Dendritic cell treated with granulocyte-macrophage colony-stimulating factor and Interleukin-4, amounts not matched to agents 40 ng/mL and 50 ng/mL, for 4 days (primary cell): ENCODE data around the gene ULK4.
"Not testable (repeated sequence)": the region's sequence is repeated elsewhere in the genome, so short reads cannot be mapped to it uniquely, and the experiment has no call there.

Experiments
- H3K27ac Mint-ChIP-seq: one replicate; pipeline ENCODE4 v1.8.0; 2022; ENCODE audit warnings: mild to moderate bottlenecking, mixed read lengths
- H3K27me3 Mint-ChIP-seq: one replicate; pipeline ENCODE4 v1.8.0; 2022; ENCODE audit warnings: mild to moderate bottlenecking, mixed read lengths
- H3K36me3 Mint-ChIP-seq: one replicate; pipeline ENCODE4 v1.8.0; 2022; ENCODE audit warnings: low read depth, mixed read lengths
- H3K4me1 Mint-ChIP-seq: one replicate; pipeline ENCODE4 v1.8.0; 2022; ENCODE audit warnings: low read depth, mixed read lengths
- H3K4me3 Mint-ChIP-seq: one replicate; pipeline ENCODE4 v1.8.0; 2022; ENCODE audit warnings: mild to moderate bottlenecking, moderate library complexity, mixed read lengths
- H3K9me3 Mint-ChIP-seq: one replicate; pipeline ENCODE4 v1.8.0; 2022; ENCODE audit warnings: mixed read lengths
- intact Hi-C: fragments of 100-400 bp; cut with micrococcal nuclease; formaldehyde crosslinking; loops from one replicate; pipeline ENCODE4 v1.15.0; 2022

The ULK4 gene

DNA sequence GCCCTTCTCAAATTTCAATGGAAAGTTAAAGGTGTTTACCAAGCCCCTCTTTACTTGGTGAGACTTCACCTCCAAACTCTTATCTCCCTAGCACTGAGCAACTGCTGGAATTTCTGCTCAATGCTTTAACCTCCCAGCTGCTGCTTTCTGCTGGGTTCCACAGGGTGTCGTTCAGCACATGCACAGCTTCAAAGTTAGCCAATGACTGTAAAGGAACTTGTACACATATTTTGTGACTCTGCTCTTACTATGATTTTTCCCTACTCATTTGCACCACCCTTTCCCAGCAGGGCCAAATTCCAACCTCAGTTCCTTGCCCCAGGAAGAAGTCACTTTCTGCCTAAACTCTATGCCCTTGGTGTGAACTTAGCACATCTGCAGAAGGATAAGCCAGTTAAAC, 89.7 kb downstream of the ULK4 start:
- Mint-ChIP-seq H3K4me1 (no peaks in the 10 kb centered on the region), H3K36me3 (peaks cover 6% of the 10 kb centered on the region), H3K27ac (no peak overlapping the region), H3K4me3 (no peak overlapping the region), H3K27me3 (no peaks in the 10 kb centered on the region), H3K9me3 (peaks cover 17% of the 10 kb centered on the region)
- intact Hi-C loops, result loop anchor here (10.0 kb wide), 1 partner anchor 1687 kb away; no protein-coding TSS in a partner anchor

DNA sequence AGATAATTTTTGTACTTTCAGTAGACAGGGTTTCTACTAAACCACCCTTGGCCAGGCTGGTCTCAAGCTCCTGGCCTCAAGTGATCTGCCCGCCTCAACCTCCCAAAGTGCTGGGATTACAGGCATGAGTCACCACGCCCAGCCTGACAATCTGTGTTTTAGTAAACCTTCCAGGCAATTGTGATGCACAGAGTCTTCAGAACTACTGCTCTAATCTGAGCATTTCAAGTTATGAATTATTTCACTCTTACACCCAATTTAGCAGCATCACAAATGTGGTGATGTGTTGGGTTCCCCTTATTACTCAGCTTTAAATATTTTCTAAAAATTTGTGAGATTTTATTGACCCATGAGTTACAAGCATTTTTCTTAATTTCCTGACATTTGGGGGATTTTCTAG, 94.4 kb downstream of the ULK4 start:
- peaks cover 25% of the 10 kb centered on the region for H3K9me3 Mint-ChIP-seq
- H3K27ac Mint-ChIP-seq, result no peak overlapping the region
- no peaks in the 10 kb centered on the region for H3K27me3 Mint-ChIP-seq
- intact Hi-C loops, result no loop called here
- no peak overlapping the region for H3K4me3 Mint-ChIP-seq
- H3K36me3 Mint-ChIP-seq, result peaks cover 6% of the 10 kb centered on the region
- no peaks in the 10 kb centered on the region for H3K4me1 Mint-ChIP-seq

DNA sequence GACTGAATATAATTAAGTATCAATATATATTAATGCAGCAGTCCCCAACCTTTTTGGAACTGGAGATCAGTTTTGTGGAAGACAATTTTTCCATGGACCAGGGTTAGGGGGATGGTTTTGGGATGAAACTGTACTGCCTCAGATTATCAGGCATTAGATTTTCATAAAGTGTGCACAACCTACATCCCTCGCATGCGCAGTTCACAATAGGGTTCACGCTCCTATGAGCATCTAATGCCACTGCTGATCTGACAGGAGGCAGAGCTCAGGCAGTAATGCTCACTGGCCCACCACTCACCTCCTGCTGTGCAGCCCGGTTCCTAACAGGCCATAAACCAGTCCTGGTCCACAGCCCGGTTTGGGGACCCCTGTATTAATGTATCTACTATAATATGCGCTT, 95.6 kb downstream of the ULK4 start:
- no peak overlapping the region for H3K4me3 Mint-ChIP-seq
- H3K9me3 Mint-ChIP-seq, result peaks cover 25% of the 10 kb centered on the region
- H3K27me3 Mint-ChIP-seq, result no peaks in the 10 kb centered on the region
- intact Hi-C loops, result no loop called here
- H3K27ac Mint-ChIP-seq, result no peak overlapping the region
- H3K4me1 Mint-ChIP-seq, result no peaks in the 10 kb centered on the region
- H3K36me3 Mint-ChIP-seq, result peaks cover 6% of the 10 kb centered on the region

DNA sequence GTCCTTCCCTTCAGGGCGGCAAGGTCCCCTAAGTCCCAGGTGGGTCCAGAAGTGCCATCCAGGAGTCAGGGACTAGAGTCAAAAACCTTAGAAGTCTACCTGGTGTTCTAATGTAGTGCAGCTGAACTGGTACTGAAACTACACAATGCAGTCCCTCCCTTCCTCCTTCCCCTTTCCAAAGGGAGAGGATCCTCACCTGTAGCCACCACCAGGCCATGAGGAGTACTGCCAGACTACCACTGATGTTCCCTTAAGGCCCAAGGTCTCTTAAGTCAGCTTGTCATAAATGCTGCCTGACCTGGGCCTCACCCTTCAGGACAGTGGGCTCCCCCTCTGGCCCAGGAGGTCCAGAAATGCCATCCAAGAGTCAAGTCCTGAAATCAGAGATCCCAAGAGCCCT, 98.9 kb downstream of the ULK4 start:
- Mint-ChIP-seq H3K4me1 (no peaks in the 10 kb centered on the region), H3K27ac (no peak overlapping the region), H3K9me3 (peaks cover 20% of the 10 kb centered on the region), H3K4me3 (no peak overlapping the region), H3K27me3 (no peaks in the 10 kb centered on the region), H3K36me3 (no peaks in the 10 kb centered on the region)
- intact Hi-C loops, result no loop called here

DNA sequence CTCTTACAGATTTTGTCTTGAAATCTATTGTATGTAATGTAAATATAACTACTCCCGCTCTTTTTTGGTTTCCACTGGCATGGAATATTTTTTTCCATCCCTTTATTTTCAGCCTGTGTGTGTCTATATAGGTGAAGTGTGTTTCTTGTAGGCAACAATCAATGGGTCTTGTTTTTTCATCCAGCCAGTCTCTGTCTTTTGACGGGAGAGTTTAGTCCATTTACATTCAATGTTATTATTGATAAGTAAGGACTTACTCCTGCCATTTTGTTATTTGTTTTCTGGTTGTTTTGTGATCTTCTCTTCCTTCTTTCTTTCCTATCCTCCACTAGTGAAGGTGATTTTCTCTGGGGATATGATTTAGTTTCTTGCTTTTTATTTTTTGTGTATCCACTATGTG, 101.4 kb downstream of the ULK4 start:
- H3K36me3 Mint-ChIP-seq, H3K27me3 Mint-ChIP-seq, H3K27ac Mint-ChIP-seq, intact Hi-C loops, H3K4me3 Mint-ChIP-seq, H3K4me1 Mint-ChIP-seq: not testable (repeated sequence)
- peaks cover 20% of the 10 kb centered on the region for H3K9me3 Mint-ChIP-seq

DNA sequence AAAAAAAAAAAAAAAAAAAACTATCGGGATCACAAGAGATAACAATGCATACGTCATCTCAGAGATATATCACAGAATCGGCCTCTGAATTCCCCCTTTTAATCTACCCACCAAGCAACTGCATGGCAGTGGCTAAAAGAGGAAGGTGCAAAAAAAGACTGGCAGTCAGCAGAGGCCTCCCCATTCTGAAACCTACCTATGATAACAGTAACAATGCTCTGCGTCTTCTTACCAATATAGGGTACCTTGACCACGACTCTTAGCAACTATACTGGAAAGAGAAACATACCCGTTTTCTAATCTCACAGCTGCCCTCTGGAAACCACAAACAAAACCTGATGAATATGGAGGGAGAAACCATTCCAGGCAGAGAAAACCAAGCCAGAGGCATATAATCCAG, 106.9 kb downstream of the ULK4 start:
- H3K4me3 Mint-ChIP-seq, result no peak overlapping the region
- H3K27me3 Mint-ChIP-seq, result no peaks in the 10 kb centered on the region
- no peaks in the 10 kb centered on the region for H3K36me3 Mint-ChIP-seq
- H3K27ac Mint-ChIP-seq, result no peak overlapping the region
- intact Hi-C loops, result no loop called here
- H3K4me1 Mint-ChIP-seq, result no peaks in the 10 kb centered on the region
- H3K9me3 Mint-ChIP-seq, result peaks cover 7% of the 10 kb centered on the region

DNA sequence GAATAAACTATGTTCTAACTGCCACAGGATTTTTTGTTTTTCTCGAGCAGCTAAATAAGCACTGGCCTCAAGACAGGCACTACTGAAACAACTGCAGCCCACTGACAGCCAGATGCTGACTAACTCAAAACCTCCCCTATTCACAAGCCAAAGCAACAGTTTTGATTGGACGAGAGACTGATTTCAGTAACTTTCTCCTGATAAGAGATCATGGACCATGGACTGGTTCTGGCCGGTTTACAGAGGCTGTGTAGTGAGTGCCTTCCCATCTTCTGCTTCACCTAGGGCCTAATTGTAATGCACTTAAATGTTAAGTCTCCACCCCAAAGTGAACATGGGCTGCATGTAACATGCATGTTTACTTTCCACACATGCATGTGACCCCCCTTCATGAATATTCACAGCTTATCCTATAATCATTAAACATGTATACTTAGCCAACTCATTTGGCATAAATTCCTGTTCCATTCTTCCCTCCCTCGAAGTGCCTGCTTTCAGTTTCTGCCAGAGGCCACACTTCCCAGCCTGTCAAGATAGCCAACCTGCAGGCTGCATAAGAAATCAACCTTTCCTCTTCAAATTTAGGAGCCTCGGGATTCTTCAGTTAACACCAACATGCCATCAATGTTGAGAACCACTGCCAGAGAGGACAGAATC, 108.2 kb downstream of the ULK4 start:
- Mint-ChIP-seq H3K9me3 (peaks cover 7% of the 10 kb centered on the region), H3K36me3 (no peaks in the 10 kb centered on the region), H3K27ac (no peak overlapping the region), H3K4me3 (no peak overlapping the region), H3K4me1 (no peaks in the 10 kb centered on the region), H3K27me3 (no peaks in the 10 kb centered on the region)
- intact Hi-C loops, result no loop called here

DNA sequence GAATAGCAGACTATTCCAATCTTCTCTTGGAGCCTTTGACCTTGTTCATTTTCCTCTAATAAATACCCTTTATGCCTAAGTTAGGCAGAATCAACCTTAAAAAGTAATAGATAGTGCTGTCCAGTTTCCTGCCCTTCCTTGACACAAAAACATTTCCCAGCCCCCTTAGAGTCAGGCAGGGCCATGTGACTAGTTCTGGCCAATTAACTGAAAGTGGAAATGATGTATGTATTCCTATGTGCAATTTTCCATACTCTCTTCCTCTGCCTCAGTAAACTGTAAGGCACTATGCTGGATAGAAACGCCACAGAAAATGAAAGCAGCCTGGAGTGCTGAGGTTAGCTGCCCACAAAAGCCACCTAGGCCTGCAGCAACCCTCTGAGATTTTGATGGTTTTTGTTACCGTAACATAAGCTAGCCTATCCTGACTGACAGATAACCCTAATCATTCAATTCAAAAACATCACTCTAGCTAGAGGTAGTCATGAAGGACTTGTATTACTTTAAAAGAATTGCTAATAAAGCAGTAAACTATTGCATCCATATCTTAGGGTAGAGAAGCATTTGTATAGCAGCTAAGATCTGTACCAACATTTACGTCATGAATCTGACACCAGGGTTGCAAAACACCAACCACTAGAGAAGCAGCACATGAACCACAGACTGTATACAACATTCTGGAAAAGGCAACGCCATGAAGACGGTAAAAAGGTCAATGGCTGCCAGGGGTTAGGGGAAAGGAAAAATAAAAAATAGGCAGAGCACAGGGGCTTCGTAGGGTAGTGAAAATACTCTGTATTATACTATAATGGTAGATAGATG, 112.9 kb downstream of the ULK4 start:
- H3K27me3 Mint-ChIP-seq, result no peaks in the 10 kb centered on the region
- no peak overlapping the region for H3K27ac Mint-ChIP-seq
- no peaks in the 10 kb centered on the region for H3K4me1 Mint-ChIP-seq
- H3K9me3 Mint-ChIP-seq, result peaks cover 7% of the 10 kb centered on the region
- intact Hi-C loops, result no loop called here
- no peaks in the 10 kb centered on the region for H3K36me3 Mint-ChIP-seq
- no peak overlapping the region for H3K4me3 Mint-ChIP-seq

DNA sequence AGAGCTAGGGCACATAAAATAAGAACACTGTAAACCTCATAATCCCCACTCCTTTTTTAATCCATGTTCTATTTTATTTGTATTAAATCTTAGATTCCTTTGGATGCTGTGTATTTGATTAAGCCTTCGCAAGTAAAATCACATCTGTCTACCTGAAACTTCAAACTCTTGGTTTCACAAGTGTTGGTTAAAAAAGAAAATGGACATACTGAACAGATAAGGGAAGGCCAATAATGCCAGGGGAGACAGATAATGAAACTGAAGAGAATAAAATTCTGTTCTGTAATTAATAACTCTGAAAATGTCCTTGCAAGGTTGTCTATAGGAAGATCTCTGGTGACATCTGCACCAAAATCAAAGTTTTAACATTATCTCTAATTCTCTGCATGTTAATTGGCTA, 114.2 kb downstream of the ULK4 start:
- H3K9me3 Mint-ChIP-seq, result peaks cover 18% of the 10 kb centered on the region
- H3K27ac Mint-ChIP-seq, result no peak overlapping the region
- H3K4me1 Mint-ChIP-seq, result no peaks in the 10 kb centered on the region
- H3K27me3 Mint-ChIP-seq, result no peaks in the 10 kb centered on the region
- intact Hi-C loops, result no loop called here
- H3K36me3 Mint-ChIP-seq, result no peaks in the 10 kb centered on the region
- no peak overlapping the region for H3K4me3 Mint-ChIP-seq

DNA sequence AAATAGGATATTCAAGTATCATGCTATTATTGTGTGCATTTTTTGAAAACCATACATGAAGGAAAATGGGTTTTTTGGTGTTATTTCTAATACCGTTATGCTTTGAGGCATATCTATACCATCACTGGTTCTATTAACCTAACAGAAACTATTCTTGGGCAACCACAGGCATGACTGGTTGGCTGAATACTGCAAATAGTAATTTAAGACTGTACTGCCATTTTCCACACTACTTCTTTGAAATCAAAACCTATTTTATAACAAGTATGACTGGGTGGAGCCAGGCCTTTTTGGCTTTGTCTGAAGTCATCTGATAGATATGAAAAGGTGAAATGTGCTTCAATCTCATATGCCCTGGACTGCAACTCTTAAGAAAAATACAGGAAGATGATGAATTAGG, 115.1 kb downstream of the ULK4 start:
- H3K4me3 Mint-ChIP-seq, result no peak overlapping the region
- no peaks in the 10 kb centered on the region for H3K36me3 Mint-ChIP-seq
- H3K27me3 Mint-ChIP-seq, result no peaks in the 10 kb centered on the region
- intact Hi-C loops, result no loop called here
- peaks cover 26% of the 10 kb centered on the region for H3K9me3 Mint-ChIP-seq
- H3K27ac Mint-ChIP-seq, result no peak overlapping the region
- H3K4me1 Mint-ChIP-seq, result no peaks in the 10 kb centered on the region

DNA sequence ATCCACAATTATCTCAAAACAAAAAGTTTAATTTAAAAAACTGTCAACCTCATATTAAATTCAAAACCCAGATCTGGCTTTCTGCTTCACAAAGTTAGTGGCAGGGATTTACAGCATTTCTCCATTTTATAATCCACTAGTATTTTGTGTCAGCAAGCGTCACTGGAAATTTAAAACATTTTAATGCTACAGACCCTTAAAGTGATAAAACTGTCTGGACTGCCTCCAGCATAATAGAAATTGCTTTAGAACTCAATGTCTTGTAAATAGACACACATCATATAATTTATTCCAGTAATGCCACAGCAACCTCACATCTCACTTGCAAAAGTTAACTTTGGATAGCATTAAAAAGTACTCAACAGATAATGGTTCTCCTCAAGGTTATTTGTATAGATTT, 116.1 kb downstream of the ULK4 start:
- no peak overlapping the region for H3K27ac Mint-ChIP-seq
- H3K4me1 Mint-ChIP-seq, result no peaks in the 10 kb centered on the region
- intact Hi-C loops, result no loop called here
- H3K9me3 Mint-ChIP-seq, result peaks cover 27% of the 10 kb centered on the region
- no peaks in the 10 kb centered on the region for H3K36me3 Mint-ChIP-seq
- H3K27me3 Mint-ChIP-seq, result no peaks in the 10 kb centered on the region
- H3K4me3 Mint-ChIP-seq, result no peak overlapping the region

DNA sequence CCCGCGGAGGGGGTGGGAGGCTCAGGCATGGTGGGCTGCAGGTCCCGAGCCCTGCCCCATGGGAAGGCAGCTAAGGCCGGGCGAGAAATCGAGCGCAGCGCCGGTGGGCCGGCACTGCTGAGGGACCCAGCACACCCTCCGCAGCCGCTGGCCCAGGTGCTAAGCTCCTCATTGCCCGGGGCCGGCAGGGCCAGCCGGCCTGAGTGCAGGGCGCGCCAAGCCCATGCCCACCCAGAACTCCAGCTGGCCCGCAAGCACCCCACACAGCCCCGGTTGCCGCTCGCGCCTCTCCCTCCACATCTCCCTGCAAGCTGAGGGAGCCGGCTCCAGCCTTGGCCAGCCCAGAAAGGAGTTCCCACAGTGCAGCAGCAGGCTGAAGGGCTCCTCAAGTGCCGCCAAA, 117.6 kb downstream of the ULK4 start:
- H3K36me3 Mint-ChIP-seq, H3K4me1 Mint-ChIP-seq, H3K27ac Mint-ChIP-seq, intact Hi-C loops, H3K4me3 Mint-ChIP-seq, H3K27me3 Mint-ChIP-seq: not testable (repeated sequence)
- H3K9me3 Mint-ChIP-seq, result peaks cover 27% of the 10 kb centered on the region

DNA sequence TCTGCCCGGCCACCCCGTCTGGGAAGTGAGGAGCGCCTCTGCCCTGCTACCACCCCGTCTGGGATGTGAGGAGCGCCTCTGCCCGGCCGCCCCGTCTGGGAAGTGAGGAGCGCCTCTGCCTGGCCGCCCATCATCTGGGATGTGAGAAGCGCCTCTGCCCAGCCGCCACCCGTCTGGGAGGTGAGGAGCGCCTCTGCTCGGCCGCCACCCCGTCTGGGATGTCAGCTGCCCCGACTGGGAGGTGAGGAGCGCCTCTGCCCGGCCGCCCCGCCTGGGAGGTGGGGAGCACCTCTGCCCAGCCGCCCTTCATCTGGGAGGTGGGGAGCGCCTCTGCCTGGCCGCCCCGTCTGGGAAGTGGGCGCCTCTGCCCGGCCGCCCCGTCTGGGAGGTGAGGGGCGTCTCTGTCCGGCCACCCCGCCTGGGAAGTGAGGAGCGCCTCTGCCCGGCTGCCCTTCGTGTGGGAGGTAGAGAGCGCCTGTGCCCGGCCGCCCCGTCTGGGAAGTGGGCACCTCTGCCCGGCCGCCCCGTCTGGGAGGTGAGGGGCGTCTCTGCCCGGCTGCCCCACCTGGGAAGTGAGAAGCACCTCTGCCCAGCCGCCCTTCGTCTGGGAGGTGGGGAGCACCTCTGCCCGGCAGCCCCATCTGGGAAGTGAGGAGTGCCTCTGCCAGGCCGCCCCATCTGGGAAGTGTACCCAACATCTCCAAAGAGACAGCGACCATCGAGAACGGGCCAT, 120.8 kb downstream of the ULK4 start:
- H3K4me3 Mint-ChIP-seq, H3K27me3 Mint-ChIP-seq, intact Hi-C loops: not testable (repeated sequence)

DNA sequence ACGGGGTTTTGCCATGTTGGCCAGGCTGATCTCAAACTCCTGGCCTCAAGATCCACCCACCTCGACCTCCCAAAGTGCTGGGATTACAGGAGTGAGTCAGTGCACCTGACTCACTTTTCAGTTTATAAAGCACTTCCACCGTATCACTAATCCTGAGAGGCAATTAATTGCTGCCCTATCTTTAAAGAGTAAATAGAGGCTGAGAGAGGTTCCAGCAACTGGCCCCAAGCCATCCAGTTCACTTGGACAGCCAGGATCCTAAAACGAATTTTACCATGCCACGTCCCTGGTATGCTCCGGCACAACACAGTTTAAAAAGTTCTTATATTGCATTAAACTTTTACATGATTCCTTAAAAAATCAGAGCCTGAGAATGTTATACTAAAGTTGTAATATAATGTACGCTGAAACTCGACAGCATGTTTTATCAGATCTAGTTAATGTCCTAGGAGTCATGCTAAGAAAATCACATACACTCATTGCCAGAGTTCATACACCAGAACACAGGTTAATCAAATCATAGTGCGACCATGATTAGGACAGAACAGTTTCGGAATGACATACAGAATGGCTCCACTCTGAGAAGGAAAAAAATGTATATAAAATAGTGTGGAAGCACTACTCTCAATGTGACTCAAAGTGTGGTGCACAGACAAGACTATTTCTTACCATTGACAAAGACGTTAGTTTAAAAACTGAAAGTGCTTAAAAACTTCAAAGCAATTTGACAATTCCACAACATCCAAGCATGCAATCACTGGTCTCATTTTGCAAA, 125.4 kb downstream of the ULK4 start:
- Mint-ChIP-seq H3K4me1 (no peaks in the 10 kb centered on the region), H3K27ac (no peak overlapping the region), H3K36me3 (no peaks in the 10 kb centered on the region), H3K27me3 (no peaks in the 10 kb centered on the region), H3K9me3 (peaks cover 5% of the 10 kb centered on the region), H3K4me3 (no peak overlapping the region)
- intact Hi-C loops, result no loop called here

More for the DNA sequence above, 120.8 kb downstream of the ULK4 start:
- H3K27ac Mint-ChIP-seq, H3K36me3 Mint-ChIP-seq, H3K4me1 Mint-ChIP-seq: not testable (repeated sequence)
- peaks cover 27% of the 10 kb centered on the region for H3K9me3 Mint-ChIP-seq
